Panc1 (cell line): ENCODE data around the gene SSPN. TPM values are rescaled to one million over a fixed set of nuclear protein-coding genes. Genes with fewer than 3 reads are reported as not detected.
A peak's percentile ranks its signal among the peaks of the same experiment; 100 is the strongest.

Experiments
- ATAC-seq: fragments of 200-7000 bp; cut with Tn5 transposase; 2 replicates; pipeline ENCODE4 v1.9.1; 2020; ENCODE audit warnings: mild to moderate bottlenecking, moderate library complexity
- BruUV-seq: library from RNA; stranded (reverse); fragments of 400-500 nt; replicated peaks from 2 replicates; lab custom pipeline; 2021; lab: Mats Ljungman, UMichigan
- CTCF ChIA-PET: fragments of 300-600 bp; sonication (Branson Sonifier 250); formaldehyde crosslinking; loops from one replicate; lab custom pipeline; 2022; ENCODE audit warnings: antibody characterized with exemption; lab: Charles Lee
- POLR2A ChIA-PET: fragments of 300-600 bp; sonication (Branson Sonifier 250); formaldehyde crosslinking; loops from one replicate; lab custom pipeline; 2022; ENCODE audit warnings: antibody characterized with exemption; lab: Charles Lee
- DNase-seq: peaks from one replicate; pipeline ENCODE4 v3.0.0-alpha.2; 2010; ENCODE audit warnings: low read depth, low spot score
- H3K27ac ChIP-seq: 2 replicates; pipeline ENCODE4 v1.5.1; 2011; ENCODE audit warnings: mild to moderate bottlenecking, low read length, inconsistent platforms
- H3K27me3 ChIP-seq: fragments of 200-500 bp; sonication (Bioruptor generic); 2 replicates; pipeline ENCODE4 v1.6.0; 2014; ENCODE audit warnings: low read length, inconsistent platforms; ENCODE audit not compliant: control insufficient read depth, insufficient read depth
- H3K36me3 ChIP-seq: fragments of 200-500 bp; sonication (Bioruptor generic); 2 replicates; pipeline ENCODE4 v1.5.1; 2014; ENCODE audit warnings: inconsistent platforms, mild to moderate bottlenecking, low read length, moderate library complexity; ENCODE audit not compliant: control insufficient read depth, insufficient read depth
- H3K4me1 ChIP-seq: 2 replicates; pipeline ENCODE4 v1.5.1; 2011; ENCODE audit warnings: inconsistent platforms, mild to moderate bottlenecking, low read length, moderate library complexity; ENCODE audit not compliant: control insufficient read depth, insufficient read depth
- H3K4me3 ChIP-seq, 2 experiments: 2 replicates each; pipeline ENCODE4 v1.5.1; 2011 to 2012; ENCODE audit warnings: low read depth in 2 of 2, low read length in 2 of 2, mild to moderate bottlenecking in 2 of 2, inconsistent platforms in 1 of 2, moderate library complexity in 1 of 2
- H3K9me3 ChIP-seq: fragments of 200-500 bp; sonication (Bioruptor generic); 2 replicates; pipeline ENCODE4 v1.5.1; 2014; ENCODE audit warnings: low read depth, mild to moderate bottlenecking, inconsistent platforms, low read length, moderate library complexity; ENCODE audit not compliant: control insufficient read depth, insufficient read depth
- POLR2AphosphoS5 ChIP-seq: IDR thresholded peaks from 2 replicates; pipeline ENCODE4 v1.6.1; 2012; ENCODE audit warnings: mild to moderate bottlenecking, low read depth, low read length, moderate library complexity
- SIN3A ChIP-seq: IDR thresholded peaks from 2 replicates; pipeline ENCODE4 v1.6.1; 2012; ENCODE audit warnings: low read depth, mild to moderate bottlenecking, low read length, moderate library complexity, borderline replicate concordance; ENCODE audit not compliant: insufficient read depth
- TCF7L2 ChIP-seq: IDR thresholded peaks from 2 replicates; pipeline ENCODE4 v1.6.1; 2011; ENCODE audit warnings: mild to moderate bottlenecking, low read depth, low read length, inconsistent platforms
- in situ Hi-C: cut with HindIII; loops from 2 replicates; pipeline ENCODE4 v1.10.0; 2016; ENCODE audit warnings: low sequenced_read_pairs, low pct_unique_long_range_greater_than_20kb
- intact Hi-C: fragments of 100-400 bp; cut with micrococcal nuclease; formaldehyde crosslinking; loops from one replicate; pipeline ENCODE4 v1.10.0; 2022; ENCODE audit not compliant: unreplicated experiment
- total RNA-seq: library from RNA; stranded (reverse); gene quantifications from one replicate; pipeline ENCODE4 v1.2.1, GENCODE V29; 2021; ENCODE audit not compliant: unreplicated experiment
- TF ChIP-seq, protein P1 (sequence below), 2 experiments: IDR thresholded peaks; 2 replicates each; pipeline ENCODE4 v1.6.1; 2011 to 2012; ENCODE audit warnings: low read depth in 2 of 2, control low read depth in 1 of 2, low read length in 1 of 2, mild to moderate bottlenecking in 1 of 2, moderate library complexity in 1 of 2; ENCODE audit not compliant: insufficient read depth in 1 of 2
- TF ChIP-seq, protein P2 (sequence below): fragments of 450-650 bp; IDR thresholded peaks from 2 replicates; pipeline ENCODE4 v1.5.1; 2017; ENCODE audit warnings: mild to moderate bottlenecking

Gene SSPN
- total RNA-seq, 1 experiment from 2014 or later, result 23.4 TPM

DNA sequence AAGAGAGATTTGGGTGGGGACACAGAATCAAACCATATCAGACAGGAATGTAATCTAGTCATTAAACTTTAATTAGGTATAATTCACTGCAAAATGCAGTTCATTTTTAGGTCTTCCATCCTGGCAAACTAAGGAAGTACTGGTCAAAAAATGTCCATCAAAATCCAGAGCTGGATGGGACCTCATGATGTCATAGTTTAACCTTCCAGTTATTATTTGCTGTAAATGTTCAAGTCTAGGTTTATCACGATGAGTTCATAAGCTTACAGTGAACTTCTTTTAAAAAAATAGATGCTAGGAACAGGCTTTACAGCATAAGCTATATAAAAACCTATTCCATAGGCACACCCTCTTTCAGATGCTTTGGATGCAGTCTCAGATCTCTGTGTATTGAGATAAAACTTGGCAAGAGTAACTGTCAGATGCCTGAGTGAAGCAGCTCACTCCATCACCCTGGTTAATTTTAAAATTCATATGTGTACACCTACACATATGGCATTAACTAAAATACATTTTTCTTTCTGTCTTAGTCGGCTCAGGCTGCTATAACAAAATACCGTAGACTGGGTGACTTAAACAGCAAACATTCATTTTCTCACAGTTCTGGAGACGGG, 7.9 kb downstream of the SSPN start:
- TF ChIP-seq, protein P1, sequence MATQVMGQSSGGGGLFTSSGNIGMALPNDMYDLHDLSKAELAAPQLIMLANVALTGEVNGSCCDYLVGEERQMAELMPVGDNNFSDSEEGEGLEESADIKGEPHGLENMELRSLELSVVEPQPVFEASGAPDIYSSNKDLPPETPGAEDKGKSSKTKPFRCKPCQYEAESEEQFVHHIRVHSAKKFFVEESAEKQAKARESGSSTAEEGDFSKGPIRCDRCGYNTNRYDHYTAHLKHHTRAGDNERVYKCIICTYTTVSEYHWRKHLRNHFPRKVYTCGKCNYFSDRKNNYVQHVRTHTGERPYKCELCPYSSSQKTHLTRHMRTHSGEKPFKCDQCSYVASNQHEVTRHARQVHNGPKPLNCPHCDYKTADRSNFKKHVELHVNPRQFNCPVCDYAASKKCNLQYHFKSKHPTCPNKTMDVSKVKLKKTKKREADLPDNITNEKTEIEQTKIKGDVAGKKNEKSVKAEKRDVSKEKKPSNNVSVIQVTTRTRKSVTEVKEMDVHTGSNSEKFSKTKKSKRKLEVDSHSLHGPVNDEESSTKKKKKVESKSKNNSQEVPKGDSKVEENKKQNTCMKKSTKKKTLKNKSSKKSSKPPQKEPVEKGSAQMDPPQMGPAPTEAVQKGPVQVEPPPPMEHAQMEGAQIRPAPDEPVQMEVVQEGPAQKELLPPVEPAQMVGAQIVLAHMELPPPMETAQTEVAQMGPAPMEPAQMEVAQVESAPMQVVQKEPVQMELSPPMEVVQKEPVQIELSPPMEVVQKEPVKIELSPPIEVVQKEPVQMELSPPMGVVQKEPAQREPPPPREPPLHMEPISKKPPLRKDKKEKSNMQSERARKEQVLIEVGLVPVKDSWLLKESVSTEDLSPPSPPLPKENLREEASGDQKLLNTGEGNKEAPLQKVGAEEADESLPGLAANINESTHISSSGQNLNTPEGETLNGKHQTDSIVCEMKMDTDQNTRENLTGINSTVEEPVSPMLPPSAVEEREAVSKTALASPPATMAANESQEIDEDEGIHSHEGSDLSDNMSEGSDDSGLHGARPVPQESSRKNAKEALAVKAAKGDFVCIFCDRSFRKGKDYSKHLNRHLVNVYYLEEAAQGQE (IDR thresholded peaks at IDR 0.05; ENCODE audit: insufficient read depth in 1 of 2, low read depth in 2 of 2, low read length in 1 of 2), result no peak
- TF ChIP-seq SIN3A, result no peak
- TF ChIP-seq, protein P2, sequence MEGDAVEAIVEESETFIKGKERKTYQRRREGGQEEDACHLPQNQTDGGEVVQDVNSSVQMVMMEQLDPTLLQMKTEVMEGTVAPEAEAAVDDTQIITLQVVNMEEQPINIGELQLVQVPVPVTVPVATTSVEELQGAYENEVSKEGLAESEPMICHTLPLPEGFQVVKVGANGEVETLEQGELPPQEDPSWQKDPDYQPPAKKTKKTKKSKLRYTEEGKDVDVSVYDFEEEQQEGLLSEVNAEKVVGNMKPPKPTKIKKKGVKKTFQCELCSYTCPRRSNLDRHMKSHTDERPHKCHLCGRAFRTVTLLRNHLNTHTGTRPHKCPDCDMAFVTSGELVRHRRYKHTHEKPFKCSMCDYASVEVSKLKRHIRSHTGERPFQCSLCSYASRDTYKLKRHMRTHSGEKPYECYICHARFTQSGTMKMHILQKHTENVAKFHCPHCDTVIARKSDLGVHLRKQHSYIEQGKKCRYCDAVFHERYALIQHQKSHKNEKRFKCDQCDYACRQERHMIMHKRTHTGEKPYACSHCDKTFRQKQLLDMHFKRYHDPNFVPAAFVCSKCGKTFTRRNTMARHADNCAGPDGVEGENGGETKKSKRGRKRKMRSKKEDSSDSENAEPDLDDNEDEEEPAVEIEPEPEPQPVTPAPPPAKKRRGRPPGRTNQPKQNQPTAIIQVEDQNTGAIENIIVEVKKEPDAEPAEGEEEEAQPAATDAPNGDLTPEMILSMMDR, result no peak
- no peak for TF ChIP-seq TCF7L2
- no peak for TF ChIP-seq POLR2AphosphoS5
- ChIA-PET POLR2A (no interaction called here), CTCF (no interaction called here)
- H3K9me3 ChIP-seq, result no peaks in the 10 kb centered on the region
- H3K36me3 ChIP-seq, result no peaks in the 10 kb centered on the region
- intact Hi-C loops (no loop called here), in situ Hi-C loops (no loop called here)
- DNase-seq (no peak), ATAC-seq (no peak)
- H3K27ac ChIP-seq, result peak overlapping the region; percentile 2; the same call in 1 of the 2 replicates
- H3K27me3 ChIP-seq, result no peaks in the 10 kb centered on the region
- peaks cover 20% of the 10 kb centered on the region for H3K4me1 ChIP-seq
- H3K4me3 ChIP-seq, result no peak overlapping the region
- no TSS peak for BruUV-seq

DNA sequence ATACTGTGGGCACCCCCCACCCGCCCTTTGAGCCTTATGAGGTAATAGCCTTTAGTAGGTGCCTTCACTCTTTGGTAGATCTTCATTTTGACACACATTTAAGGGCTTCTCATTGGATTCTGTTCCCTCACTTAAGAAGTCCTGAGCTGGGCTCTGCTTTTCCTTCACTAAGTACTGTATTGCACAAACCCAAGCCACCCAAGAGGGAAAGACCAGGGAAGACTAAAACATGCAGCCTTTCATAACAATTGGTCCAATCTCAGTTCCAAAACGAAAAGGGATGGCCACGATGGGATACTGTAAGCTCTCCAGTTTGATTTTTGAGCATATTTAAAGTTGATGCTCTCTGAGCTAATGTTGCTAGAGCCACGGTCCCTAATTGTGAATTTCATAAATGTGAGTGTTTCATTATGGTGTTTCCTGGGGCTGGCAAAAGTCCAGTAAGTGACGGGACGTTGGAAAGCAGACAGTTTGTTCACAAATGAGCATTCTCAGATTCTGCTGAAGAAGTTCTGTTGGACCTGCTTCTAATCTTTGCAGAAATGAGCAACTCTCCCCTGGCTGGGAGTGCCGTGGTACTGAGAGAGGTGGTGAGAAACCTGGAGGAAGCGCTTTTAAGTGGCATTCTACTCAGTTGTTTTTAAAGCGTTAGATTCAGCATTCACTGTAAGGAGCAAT, 9.4 kb downstream of the SSPN start:
- TF ChIP-seq SIN3A, result no peak
- TF ChIP-seq, protein P2, result peak; percentile 15; the same call in 1 of the 2 replicates
- Histone ChIP-seq H3K4me1 (peaks cover 5% of the 10 kb centered on the region), H3K4me3 (no peak overlapping the region), H3K27me3 (no peaks in the 10 kb centered on the region), H3K27ac (peak overlapping the region; percentile 2; the same call in 1 of the 2 replicates), H3K36me3 (no peaks in the 10 kb centered on the region), H3K9me3 (no peaks in the 10 kb centered on the region)
- no peak for ATAC-seq
- no peak for DNase-seq
- ChIA-PET CTCF (interaction anchor here (0.6 kb wide), 1 partner anchor 8 kb away, joined by 3 read pairs; no protein-coding TSS in a partner anchor), POLR2A (interaction anchor here (0.5 to 0.6 kb wide), 3 partner anchors 72 to 437 kb away, joined by 3 to 6 read pairs (median 3); no protein-coding TSS in a partner anchor)
- in situ Hi-C loops (no loop called here), intact Hi-C loops (no loop called here)
- BruUV-seq, result no TSS peak
